Stimulated activated CD4-positive, alpha-beta T cell treated with anti-CD3 and anti-CD28 coated beads, TNF-alpha, amount 100 ng/mL, for 1 hour (primary cell): ENCODE data around the gene CELSR1.

ENCODE experiments used
- DNase-seq, 3 donors: peaks; one replicate each; pipeline ENCODE4 v3.0.0-alpha.2; 2020; ENCODE audit warnings: low read depth in 3 of 3, low spot score in 1 of 3

The CELSR1 gene

DNA sequence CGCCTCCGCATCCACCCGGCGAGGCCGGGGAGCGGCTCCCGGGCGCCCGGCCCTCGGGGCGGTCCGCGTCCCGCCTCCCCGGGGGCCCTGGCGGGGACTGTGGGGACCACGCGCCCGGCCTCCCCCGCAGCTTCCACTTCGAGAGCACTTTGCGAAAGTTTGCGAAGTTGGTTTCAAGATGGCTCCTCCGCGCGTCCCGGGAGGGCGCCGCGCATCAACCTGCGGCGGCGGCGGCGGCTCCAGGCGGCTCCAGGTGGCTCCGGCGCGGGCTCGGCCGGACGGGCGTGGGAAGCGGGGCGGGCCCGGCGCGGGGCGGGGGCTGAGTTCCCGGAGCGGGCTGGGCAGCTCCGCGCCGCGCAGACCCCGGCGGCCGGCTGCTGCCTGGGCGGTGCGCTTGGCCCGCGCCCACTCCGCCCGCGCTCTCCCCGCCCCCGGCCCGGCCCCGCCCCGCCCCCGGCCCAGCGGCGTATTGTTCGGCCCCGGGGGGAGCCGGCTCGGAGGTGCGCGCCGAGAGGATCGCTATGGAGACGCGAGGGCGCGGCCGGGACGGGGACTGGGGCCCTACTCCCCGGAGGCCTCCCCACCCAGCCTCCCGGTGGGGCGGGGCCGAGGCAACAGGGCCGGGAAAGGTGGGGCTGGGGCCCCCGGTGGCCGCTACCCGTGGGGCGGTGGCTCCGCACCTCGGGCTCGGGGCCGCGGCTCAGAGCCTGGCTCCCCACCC is at the start of gene CELSR1:
CELSR1 (minus strand) TSS at position 396 of the 721 bp plus-strand sequence. CDS start 450 bp downstream, outside the sequence.
- DNase-seq: no peak

GRCh38 chr22:46587061-46587460 is 49.6 kb upstream of the CELSR1 start:
- DNase-seq: no peak

DNA sequence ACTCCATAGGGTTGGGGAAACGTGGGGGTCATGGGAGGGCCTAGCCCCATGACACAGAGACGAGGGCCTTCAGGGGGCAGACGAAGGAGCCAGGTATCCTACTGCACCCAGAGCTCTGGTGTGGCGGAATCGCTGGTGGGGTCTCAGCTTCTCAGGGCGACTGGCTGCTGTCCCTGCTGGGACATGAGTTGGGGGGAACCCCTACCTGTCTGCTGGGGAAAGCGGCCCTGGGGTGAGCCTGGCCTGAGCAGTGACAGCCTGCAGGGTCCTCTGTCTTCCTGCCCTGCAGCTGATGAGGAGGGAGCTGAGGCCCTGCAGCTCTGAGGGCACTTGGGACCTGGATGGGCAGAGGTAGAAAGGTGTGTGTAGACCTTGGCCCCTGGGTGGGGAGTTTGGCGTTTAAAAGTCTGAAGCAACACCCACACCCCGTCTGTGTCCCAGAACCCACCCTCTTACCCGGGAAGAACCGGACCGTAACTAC is 49.2 kb upstream of the CELSR1 start:
- no peak for DNase-seq

GRCh38 chr22:46586123-46586519 is 48.7 kb upstream of the CELSR1 start:
- DNase-seq: no peak

- no peak for DNase-seq
These were observed 48.1 kb upstream of the CELSR1 start for GRCh38 chr22:46585340-46586122.

DNA sequence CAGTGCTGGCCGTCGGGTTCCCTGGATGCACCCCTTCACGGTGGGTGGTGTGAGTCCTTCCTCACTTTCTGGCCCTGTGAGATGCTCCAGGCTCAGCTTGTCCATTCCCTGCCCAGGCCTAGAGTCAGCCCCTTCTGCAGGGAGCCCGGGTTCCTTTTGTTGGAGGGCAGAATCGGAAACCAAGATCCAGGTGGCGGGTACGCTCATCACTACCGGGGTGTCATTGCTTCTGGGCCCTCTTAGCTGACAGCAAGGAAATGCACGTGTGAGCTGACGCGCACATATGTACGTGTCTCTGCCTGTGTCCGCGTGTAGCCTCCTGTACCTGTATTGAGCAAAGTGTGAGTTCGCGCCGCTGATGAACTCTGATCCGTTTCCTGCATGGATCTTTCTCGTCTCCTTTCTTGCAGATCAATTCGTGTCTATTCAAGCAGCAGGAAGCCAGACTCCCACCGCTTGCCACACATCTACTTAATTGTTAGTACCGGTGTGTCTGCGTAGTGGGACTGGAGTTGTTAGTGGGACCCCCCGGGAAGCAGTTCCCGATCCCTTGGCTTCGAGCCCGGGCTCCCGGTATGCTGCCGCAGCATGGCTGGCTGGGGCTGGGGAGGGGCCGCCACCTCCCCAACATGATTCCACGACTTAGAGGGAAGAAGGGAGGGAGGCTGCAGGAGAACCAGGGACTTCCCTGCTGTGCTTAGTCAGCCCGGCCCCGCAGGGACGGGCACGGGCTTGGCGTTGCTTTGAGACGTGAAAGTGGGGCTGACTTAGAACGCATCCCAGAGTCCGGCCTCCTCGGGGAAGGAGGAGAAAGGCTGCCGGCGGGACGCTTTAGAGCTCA is 46.9 kb upstream of the CELSR1 start:
- no peak for DNase-seq

DNA sequence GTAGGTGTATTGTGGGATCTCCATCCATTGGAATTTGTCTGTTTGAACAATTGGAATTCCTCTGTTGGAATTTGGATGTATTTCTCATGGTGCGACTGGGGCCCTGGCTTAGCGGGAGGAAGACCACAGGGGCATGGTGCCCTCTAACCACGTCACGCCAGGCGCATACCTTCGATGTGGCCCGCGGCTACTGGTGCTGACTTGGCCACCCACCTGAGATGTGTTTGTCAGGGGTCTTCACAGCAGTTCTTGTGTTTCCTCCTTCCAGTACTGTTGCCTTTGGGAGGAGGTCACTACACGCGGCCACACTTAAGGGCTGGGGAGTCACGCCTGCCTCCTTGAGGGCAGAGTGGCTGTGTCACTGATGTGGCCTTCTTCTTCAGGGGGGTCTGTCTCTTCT is 46.2 kb upstream of the CELSR1 start:
- DNase-seq: no peak

- no peak for DNase-seq
These were observed 45.0 kb upstream of the CELSR1 start for GRCh38 chr22:46582281-46582933.

- DNase-seq: no peak
These were observed 44.3 kb upstream of the CELSR1 start for GRCh38 chr22:46581538-46582244.

DNA sequence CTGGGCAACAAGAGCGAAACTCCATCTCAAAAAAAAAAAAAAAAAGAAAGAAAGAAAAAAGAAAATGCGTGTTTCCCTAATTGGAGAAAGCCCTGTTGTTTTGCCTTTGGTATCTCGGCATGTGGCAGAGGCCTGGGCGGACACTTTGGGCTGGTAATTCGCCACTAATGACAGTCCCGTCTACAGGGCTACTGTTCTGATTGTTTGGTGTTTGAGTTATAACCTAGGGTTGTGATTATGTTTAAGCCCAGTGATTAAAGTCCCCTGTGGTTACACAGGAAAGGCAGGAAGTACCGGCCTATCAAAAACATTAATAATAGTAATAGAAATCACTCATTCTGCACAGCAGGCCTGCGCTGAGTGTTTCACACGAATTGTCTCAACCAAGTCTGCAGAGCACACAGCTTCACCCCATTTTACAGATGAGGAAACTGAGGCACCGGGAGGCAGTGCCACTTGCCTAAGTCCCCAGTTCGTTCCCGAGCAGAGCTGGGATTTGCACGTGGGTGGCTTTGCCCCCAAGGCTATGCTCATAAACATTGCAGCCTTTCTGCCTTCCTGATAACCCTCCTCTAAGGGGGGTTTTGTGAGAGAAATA is 43.6 kb upstream of the CELSR1 start:
- no peak for DNase-seq

GRCh38 chr22:46579751-46580449 is 42.5 kb upstream of the CELSR1 start:
- no peak for DNase-seq

GRCh38 chr22:46578824-46579561 is 41.6 kb upstream of the CELSR1 start:
- no peak for DNase-seq

GRCh38 chr22:46578251-46578823 is 40.9 kb upstream of the CELSR1 start:
- no peak for DNase-seq

DNA sequence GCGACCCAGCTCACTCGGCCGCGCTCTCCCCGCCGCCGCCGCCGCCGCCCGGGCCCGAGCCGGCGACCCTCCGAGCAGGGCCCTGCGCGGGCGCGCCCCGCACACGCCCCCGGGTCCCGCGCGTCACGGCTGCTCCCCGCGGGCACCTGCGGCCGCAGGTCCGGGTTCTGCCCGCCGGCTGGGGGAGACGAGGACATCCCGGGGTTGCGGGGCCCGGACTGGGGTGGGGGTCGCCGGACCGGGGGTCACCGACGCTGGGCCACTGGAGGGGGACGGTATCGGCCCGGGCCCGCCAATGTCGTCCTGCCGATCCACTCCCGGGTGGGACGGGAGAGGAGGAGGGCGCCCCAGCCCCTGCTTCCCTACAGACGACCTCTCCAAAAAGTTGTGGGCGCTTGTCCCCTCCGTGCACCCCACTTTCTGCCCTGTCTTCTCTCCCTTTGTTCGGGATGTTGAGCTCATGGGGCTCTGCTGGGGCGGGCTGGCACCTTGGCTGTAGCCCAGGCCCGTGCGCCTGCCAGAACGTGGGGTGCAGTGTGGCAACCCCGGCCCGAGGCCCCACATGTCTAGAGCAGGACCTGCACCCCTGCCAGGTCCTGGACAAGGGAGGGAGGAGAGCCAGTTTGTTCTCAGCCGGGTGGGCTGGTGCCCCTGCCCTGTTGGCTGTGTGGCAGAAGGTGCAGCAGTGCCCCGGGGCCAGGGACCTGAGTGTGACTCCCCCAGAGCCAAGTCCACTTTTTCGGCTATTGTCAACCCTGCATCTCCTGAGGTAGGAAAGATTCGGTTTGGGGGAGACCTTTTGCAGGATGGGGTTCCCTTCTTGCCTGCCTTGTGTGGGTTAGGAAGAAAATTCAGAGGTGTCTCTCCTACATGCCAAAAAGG is 40.2 kb upstream of the CELSR1 start:
- DNase-seq: no peak

DNA sequence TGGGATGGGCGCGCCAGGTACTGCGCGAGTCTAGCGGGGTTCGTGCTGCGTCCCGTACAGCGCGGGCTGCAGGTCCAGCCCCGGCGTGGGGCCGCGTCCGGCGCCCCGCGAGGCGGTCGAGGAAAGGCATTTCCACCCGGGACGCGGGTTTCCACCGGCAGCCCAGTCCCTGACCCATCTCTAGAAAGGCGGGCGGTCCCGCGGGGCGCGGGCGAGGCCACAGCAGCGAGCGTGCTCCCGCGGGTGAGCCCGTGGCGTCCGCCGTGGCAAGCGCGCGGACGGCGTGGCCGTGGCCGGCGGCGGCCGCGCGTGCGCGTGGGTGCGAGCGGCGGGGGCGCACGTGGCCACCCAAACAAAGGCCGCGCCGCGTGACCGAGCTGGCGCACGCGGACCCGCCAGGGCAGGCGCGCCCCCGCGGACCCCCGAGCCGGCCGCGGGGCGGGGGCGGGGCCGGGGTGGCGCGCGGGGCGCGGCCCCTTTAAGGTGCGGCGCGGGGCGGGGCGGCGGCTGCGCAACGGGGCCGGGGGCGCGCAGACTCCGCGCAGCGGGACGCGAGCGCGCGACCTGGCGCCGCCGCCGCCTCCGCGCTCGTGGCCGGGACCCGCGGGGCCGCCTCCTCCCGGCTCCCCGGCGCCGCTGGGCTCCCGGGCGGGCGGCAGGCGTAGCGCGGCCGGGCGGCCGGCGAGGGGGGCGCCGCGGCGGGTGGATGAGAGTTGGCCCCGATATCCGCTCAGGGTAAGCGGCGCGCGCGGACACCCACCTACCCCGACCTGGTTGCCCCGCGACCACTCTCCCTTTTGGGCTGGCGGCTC is 39.3 kb upstream of the CELSR1 start:
- peak; percentile 11 to 50 (median 38) for DNase-seq

- DNase-seq: no peak
These were observed 38.6 kb upstream of the CELSR1 start for GRCh38 chr22:46575911-46576555.
